Measurements from ENCODE around the gene CAMSAP3.

DNA sequence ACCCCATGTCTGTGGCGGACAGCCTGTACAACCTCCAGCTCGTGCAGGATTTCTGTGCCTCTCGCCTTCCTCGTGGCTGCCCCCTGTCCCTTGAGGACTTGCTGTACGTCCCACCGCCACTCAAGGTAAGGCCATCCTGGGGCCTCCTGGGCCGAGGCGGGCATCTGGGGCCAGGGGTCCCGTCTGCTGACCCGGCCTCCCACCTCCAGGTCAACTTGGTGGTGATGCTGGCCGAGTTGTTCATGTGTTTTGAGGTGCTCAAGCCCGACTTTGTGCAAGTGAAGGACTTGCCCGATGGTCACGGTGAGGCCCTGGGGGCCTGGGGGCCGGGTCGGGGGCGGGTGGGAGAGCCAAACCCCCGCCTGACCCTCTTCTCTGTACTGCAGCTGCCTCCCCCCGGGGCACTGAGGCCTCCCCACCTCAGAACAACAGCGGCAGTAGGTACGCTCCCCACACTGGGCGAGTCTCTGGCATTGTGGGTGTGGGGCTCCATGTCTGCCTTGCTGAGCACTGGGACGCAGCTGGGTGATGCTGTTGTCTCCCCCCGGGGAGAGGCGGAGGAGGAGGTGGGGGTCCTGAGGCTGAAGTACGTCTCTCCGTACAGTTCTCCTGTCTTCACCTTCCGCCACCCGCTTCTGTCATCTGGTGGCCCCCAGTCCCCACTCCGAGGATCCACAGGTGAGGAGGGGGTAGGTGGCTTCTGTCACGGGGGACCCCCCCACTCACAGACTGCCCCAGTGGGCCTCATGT lies 15.0 kb downstream of the CAMSAP3 start:
- TF ChIP-seq, protein P1, sequence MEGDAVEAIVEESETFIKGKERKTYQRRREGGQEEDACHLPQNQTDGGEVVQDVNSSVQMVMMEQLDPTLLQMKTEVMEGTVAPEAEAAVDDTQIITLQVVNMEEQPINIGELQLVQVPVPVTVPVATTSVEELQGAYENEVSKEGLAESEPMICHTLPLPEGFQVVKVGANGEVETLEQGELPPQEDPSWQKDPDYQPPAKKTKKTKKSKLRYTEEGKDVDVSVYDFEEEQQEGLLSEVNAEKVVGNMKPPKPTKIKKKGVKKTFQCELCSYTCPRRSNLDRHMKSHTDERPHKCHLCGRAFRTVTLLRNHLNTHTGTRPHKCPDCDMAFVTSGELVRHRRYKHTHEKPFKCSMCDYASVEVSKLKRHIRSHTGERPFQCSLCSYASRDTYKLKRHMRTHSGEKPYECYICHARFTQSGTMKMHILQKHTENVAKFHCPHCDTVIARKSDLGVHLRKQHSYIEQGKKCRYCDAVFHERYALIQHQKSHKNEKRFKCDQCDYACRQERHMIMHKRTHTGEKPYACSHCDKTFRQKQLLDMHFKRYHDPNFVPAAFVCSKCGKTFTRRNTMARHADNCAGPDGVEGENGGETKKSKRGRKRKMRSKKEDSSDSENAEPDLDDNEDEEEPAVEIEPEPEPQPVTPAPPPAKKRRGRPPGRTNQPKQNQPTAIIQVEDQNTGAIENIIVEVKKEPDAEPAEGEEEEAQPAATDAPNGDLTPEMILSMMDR (IDR thresholded peaks at IDR 0.05; ENCODE audit: low read depth, low read length), result no peak
- TF ChIP-seq EZH2phosphoT487 (IDR thresholded peaks at IDR 0.05; ENCODE audit: low read depth), result no peak
